ENCODE measurements around the gene DUSP28. TPM values are rescaled to one million over a fixed set of nuclear protein-coding genes. Genes with fewer than 3 reads are reported as not detected.
A peak's percentile ranks its signal among the peaks of the same experiment; 100 is the strongest.

Gene DUSP28
- total RNA-seq, 4 donors from 2014 or later, result 3.4 to 10.8 (median 6.2) TPM

DNA sequence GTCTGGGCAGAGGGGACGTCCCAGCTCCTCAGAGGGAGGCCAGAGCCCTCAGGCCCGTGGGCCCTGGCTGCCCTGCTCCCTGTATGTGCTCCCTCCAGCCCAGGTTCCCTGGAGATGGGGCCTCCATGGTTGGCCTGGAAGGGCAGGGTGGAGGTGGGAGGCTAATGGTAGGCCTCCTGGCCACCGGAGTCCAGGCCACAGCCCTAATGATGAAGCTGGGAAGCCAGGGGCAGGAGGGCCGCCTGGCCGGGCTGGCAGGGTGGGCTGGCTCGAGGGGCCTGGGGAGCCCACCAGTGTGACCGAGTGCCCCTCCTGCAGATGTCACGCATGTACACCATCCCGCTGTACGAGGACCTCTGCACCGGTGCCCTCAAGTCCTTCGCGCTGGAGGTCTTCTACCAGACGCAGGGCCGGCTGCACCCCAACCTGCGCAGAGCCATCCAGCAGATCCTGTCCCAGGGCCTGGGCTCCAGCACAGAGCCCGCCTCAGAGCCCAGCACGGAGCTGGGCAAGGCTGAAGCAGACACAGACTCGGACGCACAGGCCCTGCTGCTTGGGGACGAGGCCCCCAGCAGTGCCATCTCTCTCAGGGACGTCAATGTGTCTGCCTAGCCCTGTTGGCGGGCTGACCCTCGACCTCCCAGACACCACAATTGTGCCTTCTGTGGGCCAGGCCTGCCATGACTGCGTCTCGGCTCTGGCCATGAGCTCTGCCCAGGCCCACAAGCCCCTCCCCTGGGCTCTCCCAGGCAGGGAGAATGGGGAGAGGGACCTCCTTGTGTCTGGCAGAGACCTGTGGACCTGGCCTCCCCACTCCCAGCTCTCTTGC lies 17.3 kb downstream of the DUSP28 start:
- no peaks in the 10 kb centered on the region for H3K27me3 ChIP-seq
- H3K27ac ChIP-seq, result no peak overlapping the region
- no peak overlapping the region for H3K4me3 ChIP-seq
- in situ Hi-C loops (cut with MboI; ENCODE audit: low pct_ligation_motif_present in 1 of 4, low pct_unique_long_range_greater_than_20kb in 1 of 4, low sequenced_read_pairs in 3 of 4) (no loop called here), intact Hi-C loops (cut with DNase I; ENCODE audit: low total_unique reads) (no loop called here)
- no peak for TF ChIP-seq POLR2A (IDR thresholded peaks at IDR 0.05)
- TF ChIP-seq EP300 (IDR thresholded peaks at IDR 0.05; ENCODE audit: low read depth), result no peak
- TF ChIP-seq, protein P1, sequence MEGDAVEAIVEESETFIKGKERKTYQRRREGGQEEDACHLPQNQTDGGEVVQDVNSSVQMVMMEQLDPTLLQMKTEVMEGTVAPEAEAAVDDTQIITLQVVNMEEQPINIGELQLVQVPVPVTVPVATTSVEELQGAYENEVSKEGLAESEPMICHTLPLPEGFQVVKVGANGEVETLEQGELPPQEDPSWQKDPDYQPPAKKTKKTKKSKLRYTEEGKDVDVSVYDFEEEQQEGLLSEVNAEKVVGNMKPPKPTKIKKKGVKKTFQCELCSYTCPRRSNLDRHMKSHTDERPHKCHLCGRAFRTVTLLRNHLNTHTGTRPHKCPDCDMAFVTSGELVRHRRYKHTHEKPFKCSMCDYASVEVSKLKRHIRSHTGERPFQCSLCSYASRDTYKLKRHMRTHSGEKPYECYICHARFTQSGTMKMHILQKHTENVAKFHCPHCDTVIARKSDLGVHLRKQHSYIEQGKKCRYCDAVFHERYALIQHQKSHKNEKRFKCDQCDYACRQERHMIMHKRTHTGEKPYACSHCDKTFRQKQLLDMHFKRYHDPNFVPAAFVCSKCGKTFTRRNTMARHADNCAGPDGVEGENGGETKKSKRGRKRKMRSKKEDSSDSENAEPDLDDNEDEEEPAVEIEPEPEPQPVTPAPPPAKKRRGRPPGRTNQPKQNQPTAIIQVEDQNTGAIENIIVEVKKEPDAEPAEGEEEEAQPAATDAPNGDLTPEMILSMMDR (IDR thresholded peaks at IDR 0.05), result no peak
- TF ChIP-seq POLR2AphosphoS5 (IDR thresholded peaks at IDR 0.05), result no peak
- H3K9me3 ChIP-seq, result no peaks in the 10 kb centered on the region
- peaks cover 8 to 18% (median 12%) of the 10 kb centered on the region in 4 donors for H3K4me1 ChIP-seq
- DNase-seq, result no peak
- H3K36me3 ChIP-seq, result peaks cover 0 to 23% (median 4%) of the 10 kb centered on the region in 4 donors
- 89% methylated on average over 26 of the region's 26 CpGs; no CpG with 5 or more reads in 1 of the 2 donors for WGBS, 2 donors (ENCODE audit: low coverage in 1 of 2)

DNA sequence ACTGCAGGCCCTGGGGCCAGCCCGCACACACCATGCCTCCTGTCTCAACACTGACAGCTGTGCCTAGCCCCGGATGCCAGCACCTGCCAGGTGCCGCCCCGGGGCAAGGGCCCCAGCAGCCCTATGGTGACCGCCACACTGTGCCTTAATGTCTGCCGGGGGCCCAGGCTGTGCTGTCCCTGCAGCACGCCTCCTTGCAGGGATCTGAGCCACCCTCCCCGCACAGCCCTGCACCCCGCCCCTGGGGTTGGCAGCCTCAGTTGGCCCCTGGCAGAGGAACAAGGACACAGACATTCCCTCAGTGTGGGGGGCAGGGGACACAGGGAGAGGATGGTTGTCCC lies 17.9 kb downstream of the DUSP28 start:
- TF ChIP-seq EP300 (IDR thresholded peaks at IDR 0.05; ENCODE audit: low read depth), result no peak
- no peak for TF ChIP-seq POLR2AphosphoS5 (IDR thresholded peaks at IDR 0.05)
- TF ChIP-seq, protein P1 (IDR thresholded peaks at IDR 0.05), result no peak
- no peak for TF ChIP-seq POLR2A (IDR thresholded peaks at IDR 0.05)
- H3K4me3 ChIP-seq, result no peak overlapping the region
- WGBS, 2 donors (ENCODE audit: low coverage in 1 of 2), result 96% methylated on average over 9 of the region's 9 CpGs; no CpG with 5 or more reads in 1 of the 2 donors
- H3K36me3 ChIP-seq, result peaks cover 0 to 23% (median 4%) of the 10 kb centered on the region in 4 donors
- no peak for DNase-seq
- H3K27me3 ChIP-seq, result no peaks in the 10 kb centered on the region
- no peak overlapping the region for H3K27ac ChIP-seq
- H3K9me3 ChIP-seq, result no peaks in the 10 kb centered on the region
- intact Hi-C loops (cut with DNase I; ENCODE audit: low total_unique reads), result no loop called here
- in situ Hi-C loops (cut with MboI; ENCODE audit: low pct_ligation_motif_present in 1 of 4, low pct_unique_long_range_greater_than_20kb in 1 of 4, low sequenced_read_pairs in 3 of 4), result no loop called here
- peaks cover 8 to 18% (median 12%) of the 10 kb centered on the region in 4 donors for H3K4me1 ChIP-seq

DNA sequence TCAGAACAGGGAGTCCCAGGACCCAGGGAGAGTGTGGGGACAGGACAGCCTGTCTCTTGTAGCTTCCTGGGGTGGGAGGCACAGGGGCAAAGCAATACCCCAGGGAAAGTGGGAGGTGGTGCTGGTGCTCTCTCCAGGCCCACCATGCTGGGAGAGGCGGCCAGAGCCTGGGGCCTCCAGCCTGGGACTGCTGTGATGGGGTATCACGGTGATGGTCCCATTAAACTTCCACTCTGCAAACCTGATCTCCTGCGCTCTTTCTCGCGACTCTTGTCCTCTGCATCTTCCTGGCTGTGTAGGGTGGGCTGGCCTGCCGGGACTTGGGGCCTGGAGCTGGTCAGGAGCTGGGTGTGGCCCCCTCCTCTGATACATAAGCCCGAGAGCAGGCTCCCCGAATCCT lies 18.3 kb downstream of the DUSP28 start:
- no peak for DNase-seq
- Histone ChIP-seq H3K9me3 (no peaks in the 10 kb centered on the region), H3K4me3 (no peak overlapping the region), H3K27ac (no peak overlapping the region), H3K36me3 (peaks cover 0 to 23% (median 4%) of the 10 kb centered on the region in 4 donors), H3K27me3 (no peaks in the 10 kb centered on the region), H3K4me1 (peaks cover 8 to 18% (median 12%) of the 10 kb centered on the region in 4 donors)
- 96% methylated on average over 8 of the region's 8 CpGs; no CpG with 5 or more reads in 1 of the 2 donors for WGBS, 2 donors (ENCODE audit: low coverage in 1 of 2)
- in situ Hi-C loops (cut with MboI; ENCODE audit: low pct_ligation_motif_present in 1 of 4, low pct_unique_long_range_greater_than_20kb in 1 of 4, low sequenced_read_pairs in 3 of 4) (no loop called here), intact Hi-C loops (cut with DNase I; ENCODE audit: low total_unique reads) (no loop called here)
- TF ChIP-seq, protein P1 (IDR thresholded peaks at IDR 0.05), result no peak
- no peak for TF ChIP-seq POLR2AphosphoS5 (IDR thresholded peaks at IDR 0.05)
- TF ChIP-seq EP300 (IDR thresholded peaks at IDR 0.05; ENCODE audit: low read depth), result no peak
- no peak for TF ChIP-seq POLR2A (IDR thresholded peaks at IDR 0.05)

DNA sequence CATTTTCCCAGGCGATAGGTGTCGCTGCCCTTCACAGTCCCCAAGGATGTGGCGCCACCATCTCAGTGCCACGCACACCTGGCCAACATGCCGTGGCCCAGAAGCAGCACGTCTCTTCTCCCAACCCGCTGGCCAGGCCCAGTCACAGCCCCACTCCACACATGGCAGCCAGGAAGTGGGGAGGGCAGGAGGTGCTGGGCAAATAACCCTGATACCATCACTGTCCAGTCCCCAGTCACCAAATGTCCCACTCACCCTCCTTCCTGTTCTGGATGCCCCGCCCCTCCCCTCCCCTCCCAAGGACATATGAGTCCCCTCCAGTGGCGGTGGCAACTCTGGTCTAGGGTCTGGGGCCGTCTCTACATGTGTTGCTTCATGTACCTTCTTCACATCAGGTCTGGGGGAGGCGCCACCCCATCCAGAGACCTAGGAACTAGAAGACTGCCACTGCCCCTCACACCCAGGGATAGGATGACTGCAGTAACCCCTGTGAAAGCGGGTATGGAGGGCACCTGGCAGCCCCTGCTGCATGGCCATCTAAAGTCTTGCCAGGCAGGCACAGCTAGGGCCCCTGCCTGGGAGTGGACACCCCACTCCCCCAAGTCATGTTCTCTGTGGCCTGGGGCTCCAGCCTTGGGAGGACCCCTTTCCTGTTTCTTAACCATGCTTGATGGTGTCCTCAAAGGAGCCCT lies 19.1 kb downstream of the DUSP28 start:
- 91% methylated on average over 11 of the region's 12 CpGs; no CpG with 5 or more reads in 1 of the 2 donors for WGBS, 2 donors (ENCODE audit: low coverage in 1 of 2)

More for the DNA sequence above, 19.1 kb downstream of the DUSP28 start:
- no peak overlapping the region for H3K4me3 ChIP-seq
- H3K27me3 ChIP-seq, result no peaks in the 10 kb centered on the region
- no peak for DNase-seq
- TF ChIP-seq POLR2AphosphoS5 (IDR thresholded peaks at IDR 0.05) (no peak), POLR2A (IDR thresholded peaks at IDR 0.05) (no peak), EP300 (IDR thresholded peaks at IDR 0.05; ENCODE audit: low read depth) (no peak)
- TF ChIP-seq, protein P1 (IDR thresholded peaks at IDR 0.05), result no peak
- in situ Hi-C loops (cut with MboI; ENCODE audit: low pct_ligation_motif_present in 1 of 4, low pct_unique_long_range_greater_than_20kb in 1 of 4, low sequenced_read_pairs in 3 of 4), result no loop called here
- intact Hi-C loops (cut with DNase I; ENCODE audit: low total_unique reads), result no loop called here
- no peaks in the 10 kb centered on the region for H3K9me3 ChIP-seq
- peak overlapping the region; percentile 23 to 69 (median 49) for H3K27ac ChIP-seq
- H3K36me3 ChIP-seq, result peaks cover 0 to 23% (median 4%) of the 10 kb centered on the region in 4 donors
- H3K4me1 ChIP-seq, result peaks cover 8 to 19% (median 12%) of the 10 kb centered on the region in 4 donors

Data from transverse colon (tissue), 4 donors.